ENCODE results near the gene ZNF710. TPM values are rescaled to one million over a fixed set of nuclear protein-coding genes. Genes with fewer than 3 reads are reported as not detected.

ZNF710 gene
- total and polyA plus RNA-seq, 2 experiments from 2014 or later = 15.9 to 18.2 TPM

DNA sequence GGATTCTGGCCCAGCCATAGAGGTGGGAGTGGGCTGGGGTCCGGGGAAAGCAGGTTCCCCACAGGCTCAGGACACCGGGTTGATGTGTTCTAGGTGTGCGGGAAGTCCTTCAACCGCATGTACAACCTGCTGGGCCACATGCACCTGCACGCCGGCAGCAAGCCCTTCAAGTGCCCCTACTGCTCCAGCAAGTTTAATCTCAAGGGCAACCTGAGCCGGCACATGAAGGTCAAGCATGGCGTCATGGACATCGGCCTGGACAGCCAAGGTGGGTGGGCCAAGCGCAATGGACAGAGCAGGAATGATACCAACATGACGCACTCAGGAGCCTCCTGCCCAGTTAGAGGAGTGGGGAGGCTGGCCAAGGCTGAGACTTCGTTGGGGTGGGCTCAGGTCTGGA lies 72.9 kb downstream of the ZNF710 start (continued):
- TF ChIP-seq ZNF462 (CRISPR knock-in tag; IDR thresholded peaks at IDR 0.05) (no peak), CTCF (conservative IDR thresholded peaks at IDR 0.05; ENCODE audit: low read depth in 2 of 2) (no peak), ETS1 (IDR thresholded peaks at IDR 0.05) (no peak), CREB1 (CRISPR knock-in tag; IDR thresholded peaks at IDR 0.05; ENCODE audit: low read depth) (no peak), ZNF331 (CRISPR knock-in tag; IDR thresholded peaks at IDR 0.05; ENCODE audit: low read depth) (no peak), EZH2 (IDR thresholded peaks at IDR 0.05; ENCODE audit: low read depth, unreplicated experiment) (no peak)
